22Rv1 (cell line): ENCODE data around the gene CCL17.
"Not testable (repeated sequence)": the region's sequence is repeated elsewhere in the genome, so short reads cannot be mapped to it uniquely, and the experiment has no call there.

Experiments
- H3K27ac ChIP-seq: fragments of 450-650 bp; 2 replicates; pipeline ENCODE4 v1.5.1; 2017
- ZFX ChIP-seq: fragments of 450-650 bp; IDR thresholded peaks from 2 replicates; pipeline ENCODE4 v1.6.1; 2017; ENCODE audit warnings: antibody characterized with exemption, borderline replicate concordance
- TF ChIP-seq, protein P1 (sequence below): fragments of 450-650 bp; IDR thresholded peaks from 2 replicates; pipeline ENCODE4 v1.5.1; 2017; ENCODE audit warnings: mild to moderate bottlenecking

CCL17 gene

DNA sequence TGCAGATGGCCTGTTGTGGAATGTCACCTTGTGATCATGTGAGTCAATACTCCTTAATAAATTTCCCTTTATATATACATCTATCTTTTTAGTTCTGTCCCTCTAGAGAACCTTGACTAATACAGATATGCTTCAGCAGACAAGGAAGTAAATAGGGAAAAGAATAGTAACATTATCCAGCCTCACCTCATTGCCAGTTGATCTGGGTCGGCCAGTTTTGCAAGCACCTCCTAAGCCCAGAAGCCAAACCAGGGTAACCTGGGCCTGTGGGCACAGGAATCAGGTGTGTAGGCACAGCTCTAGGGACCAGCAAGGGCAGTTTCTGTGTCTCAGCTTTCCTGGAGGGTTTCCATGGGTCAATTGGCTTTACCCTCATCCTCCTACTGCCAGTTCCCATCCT, 11.9 kb upstream of the CCL17 start:
- TF ChIP-seq ZFX = no peak
- TF ChIP-seq, protein P1, sequence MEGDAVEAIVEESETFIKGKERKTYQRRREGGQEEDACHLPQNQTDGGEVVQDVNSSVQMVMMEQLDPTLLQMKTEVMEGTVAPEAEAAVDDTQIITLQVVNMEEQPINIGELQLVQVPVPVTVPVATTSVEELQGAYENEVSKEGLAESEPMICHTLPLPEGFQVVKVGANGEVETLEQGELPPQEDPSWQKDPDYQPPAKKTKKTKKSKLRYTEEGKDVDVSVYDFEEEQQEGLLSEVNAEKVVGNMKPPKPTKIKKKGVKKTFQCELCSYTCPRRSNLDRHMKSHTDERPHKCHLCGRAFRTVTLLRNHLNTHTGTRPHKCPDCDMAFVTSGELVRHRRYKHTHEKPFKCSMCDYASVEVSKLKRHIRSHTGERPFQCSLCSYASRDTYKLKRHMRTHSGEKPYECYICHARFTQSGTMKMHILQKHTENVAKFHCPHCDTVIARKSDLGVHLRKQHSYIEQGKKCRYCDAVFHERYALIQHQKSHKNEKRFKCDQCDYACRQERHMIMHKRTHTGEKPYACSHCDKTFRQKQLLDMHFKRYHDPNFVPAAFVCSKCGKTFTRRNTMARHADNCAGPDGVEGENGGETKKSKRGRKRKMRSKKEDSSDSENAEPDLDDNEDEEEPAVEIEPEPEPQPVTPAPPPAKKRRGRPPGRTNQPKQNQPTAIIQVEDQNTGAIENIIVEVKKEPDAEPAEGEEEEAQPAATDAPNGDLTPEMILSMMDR = no peak
- no peak overlapping the region for H3K27ac ChIP-seq

GRCh38 chr16:57394444-57394843, 10.1 kb upstream of the CCL17 start:
- TF ChIP-seq, protein P1 = no peak
- TF ChIP-seq ZFX = no peak
- no peak overlapping the region for H3K27ac ChIP-seq

DNA sequence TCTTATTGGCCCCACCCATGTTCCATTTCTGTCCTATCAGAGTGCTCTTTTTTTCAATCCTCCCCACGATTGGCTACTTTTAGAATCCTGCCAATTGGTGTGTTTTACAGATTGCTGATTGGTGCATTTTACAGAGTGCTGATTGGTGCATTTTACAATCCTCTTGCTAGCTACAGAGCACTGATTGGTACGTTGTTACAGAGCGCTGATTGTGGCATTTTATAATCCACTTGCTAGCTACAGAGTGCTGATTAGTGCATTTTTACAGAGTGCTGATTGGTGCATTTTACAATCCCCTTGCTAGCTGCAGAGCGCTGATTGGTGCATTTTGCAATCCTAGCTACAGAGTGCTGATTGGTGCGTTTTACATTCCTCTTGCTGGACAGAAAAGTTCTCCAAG, 9.5 kb upstream of the CCL17 start:
- H3K27ac ChIP-seq = no peak overlapping the region
- TF ChIP-seq, protein P1 = no peak

GRCh38 chr16:57396786-57397185, 7.8 kb upstream of the CCL17 start:
- H3K27ac ChIP-seq = no peak overlapping the region
- TF ChIP-seq ZFX = no peak
- TF ChIP-seq, protein P1 = no peak

- H3K27ac ChIP-seq = not testable (repeated sequence)
These were observed 7.1 kb upstream of the CCL17 start for GRCh38 chr16:57397493-57397892.

GRCh38 chr16:57401943-57402640, 2.5 kb upstream of the CCL17 start:
- TF ChIP-seq, protein P1 = no peak
- TF ChIP-seq ZFX = no peak
- no peak overlapping the region for H3K27ac ChIP-seq

DNA sequence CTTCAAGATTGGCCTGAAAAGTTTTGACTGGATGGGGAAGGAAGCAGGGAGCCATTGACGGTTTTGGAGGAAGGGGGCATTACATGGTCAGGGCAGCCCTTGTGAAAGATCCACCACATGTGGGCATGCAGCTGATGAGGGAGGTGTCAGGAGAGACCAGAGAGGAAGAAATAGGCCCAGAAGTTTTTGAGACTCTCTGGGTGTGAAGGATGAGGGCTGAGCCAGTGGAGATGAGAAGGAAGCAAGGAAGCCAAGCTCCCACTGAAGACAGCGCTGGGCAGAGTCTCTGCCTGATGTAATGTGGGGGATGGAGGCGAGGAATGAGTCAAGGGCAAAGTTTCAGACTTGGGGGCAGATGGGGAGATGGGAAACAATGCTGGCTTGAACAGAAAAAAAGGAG, 530 bp downstream of the CCL17 start:
- TF ChIP-seq ZFX = no peak
- TF ChIP-seq, protein P1 = no peak
- no peak overlapping the region for H3K27ac ChIP-seq

- no peak for TF ChIP-seq ZFX
- TF ChIP-seq, protein P1 = no peak
- no peak overlapping the region for H3K27ac ChIP-seq
These were observed 2.3 kb downstream of the CCL17 start for GRCh38 chr16:57406881-57407280.
